ENCODE data around the gene KRTAP2-3. TPM values are rescaled to one million over a fixed set of nuclear protein-coding genes. Genes with fewer than 3 reads are reported as not detected.
"Not testable (repeated sequence)": the region's sequence is repeated elsewhere in the genome, so short reads cannot be mapped to it uniquely, and the experiment has no call there.

Gene KRTAP2-3
- total RNA-seq, 4 donors from 2014 or later: not detected

DNA sequence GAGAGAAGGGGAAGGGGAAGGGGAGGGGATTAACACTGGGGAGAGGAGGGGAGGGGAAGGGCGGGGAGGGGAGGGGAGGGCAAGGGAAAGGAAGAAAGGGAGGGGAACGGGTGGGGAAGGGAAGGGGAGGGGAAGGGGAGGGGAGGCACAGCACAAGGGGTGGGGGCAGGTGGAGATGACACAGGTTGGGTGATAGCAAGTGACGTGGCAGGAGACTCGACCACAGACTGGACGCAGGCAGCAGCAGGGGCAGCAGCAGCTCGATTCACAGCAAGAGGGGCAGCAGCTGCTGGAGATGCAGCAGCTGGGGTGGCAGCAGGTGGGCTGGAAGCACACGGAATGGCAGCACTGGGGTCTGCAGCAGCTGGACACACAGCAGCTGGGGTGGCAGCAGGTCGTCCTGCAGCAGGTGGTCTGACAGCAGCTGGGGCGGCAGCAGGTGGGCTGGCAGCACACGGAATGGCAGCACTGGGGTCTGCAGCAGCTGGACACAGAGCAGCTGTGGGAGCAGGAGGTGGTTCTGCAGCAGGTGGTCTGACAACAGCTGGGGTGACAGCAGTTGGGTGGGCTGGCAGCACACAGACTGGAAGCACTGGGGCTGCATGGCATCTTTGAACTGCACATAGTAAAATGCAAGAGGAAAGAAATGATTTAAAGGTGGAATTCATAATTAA lies 41.8 kb upstream of the KRTAP2-3 start, which contains the start of gene KRTAP4-16:
Gene KRTAP4-16, minus strand, starts transcription at position 624 of the 674 bp plus-strand sequence. Its CDS starts 0 bp downstream, at position 624.
- H3K4me1 ChIP-seq: no peaks in the 10 kb centered on the region
- DNase-seq (no peak), ATAC-seq (no peak)
- TF ChIP-seq POLR2A (IDR thresholded peaks at IDR 0.05): no peak
- TF ChIP-seq CTCF (IDR thresholded peaks at IDR 0.05 in 4 of 5, conservative IDR thresholded peaks at IDR 0.05 in 1 of 5): no peak
- intact Hi-C loops (cut with DNase I; ENCODE audit: low total_unique reads) (no loop called here), in situ Hi-C loops (cut with MboI; ENCODE audit: low sequenced_read_pairs in 4 of 4) (no loop called here)
- no peak within 1 kb of the TSS for H3K4me3 ChIP-seq
- no peaks in the 10 kb centered on the region for H3K36me3 ChIP-seq
- H3K27ac ChIP-seq: no peak within 1 kb of the TSS
- peaks cover 0 to 3% (median 0%) of the 10 kb centered on the region in 3 donors for H3K27me3 ChIP-seq
- no peaks in the 10 kb centered on the region for H3K9me3 ChIP-seq

DNA sequence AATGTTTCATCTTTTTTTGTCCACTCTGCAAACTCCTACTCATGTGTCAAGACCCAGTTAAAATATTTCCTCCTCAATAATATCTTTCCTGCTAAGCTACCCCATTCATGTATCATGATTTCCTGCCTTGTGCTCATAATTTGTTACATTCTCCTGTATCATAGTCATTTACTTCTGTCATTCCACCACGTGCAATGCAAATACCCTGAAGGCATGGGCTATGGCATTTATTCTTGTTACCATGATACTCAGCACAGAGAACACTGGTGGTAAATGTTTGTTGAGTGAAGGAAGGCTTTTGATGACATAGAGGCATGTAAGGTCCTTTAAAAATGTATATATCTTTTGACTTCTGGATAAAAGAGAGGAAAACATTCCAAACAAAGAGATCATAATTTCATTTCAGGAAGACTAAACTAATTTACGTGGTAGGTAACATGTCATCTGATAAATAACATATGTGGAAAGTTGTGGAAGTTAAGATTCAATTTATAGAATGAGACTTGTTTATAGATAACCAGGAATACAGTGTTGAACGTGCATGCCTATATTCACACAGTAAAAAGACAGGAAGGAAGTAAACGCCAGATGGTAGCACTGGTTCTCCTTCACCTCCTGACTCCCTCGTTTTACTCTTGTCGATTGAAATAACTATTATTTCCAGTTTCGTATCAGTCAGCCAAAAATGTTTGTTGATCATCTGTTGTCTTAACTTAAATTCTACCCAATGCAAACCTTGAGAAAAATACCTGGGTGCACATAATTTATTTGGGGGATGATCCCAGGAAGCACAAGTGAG lies 40.0 kb upstream of the KRTAP2-3 start:
- in situ Hi-C loops (cut with MboI; ENCODE audit: low sequenced_read_pairs in 4 of 4): loop anchor here in 1 of 4 donors (25.0 kb wide), 1 partner anchor 87 kb away; the partner anchor contains the start of genes KRTAP4-1, KRTAP4-2 and KRTAP9-1
- DNase-seq; intact Hi-C loops (cut with DNase I; ENCODE audit: low total_unique reads); H3K27ac ChIP-seq; H3K27me3 ChIP-seq; H3K36me3 ChIP-seq; ATAC-seq; H3K4me1 ChIP-seq; H3K9me3 ChIP-seq; H3K4me3 ChIP-seq: not testable (repeated sequence)

GRCh38 chr17:41098481-41098880 lies 38.6 kb upstream of the KRTAP2-3 start:
- no peaks in the 10 kb centered on the region for H3K9me3 ChIP-seq
- no peaks in the 10 kb centered on the region for H3K27me3 ChIP-seq
- H3K27ac ChIP-seq: no peak overlapping the region
- in situ Hi-C loops (cut with MboI; ENCODE audit: low sequenced_read_pairs in 4 of 4): loop anchor here in 1 of 4 donors (25.0 kb wide), 1 partner anchor 89 kb away; the partner anchor contains the start of genes KRTAP4-1, KRTAP4-2 and KRTAP9-1
- no peaks in the 10 kb centered on the region for H3K4me1 ChIP-seq
- intact Hi-C loops (cut with DNase I; ENCODE audit: low total_unique reads): no loop called here
- no peak for ATAC-seq
- TF ChIP-seq CTCF (IDR thresholded peaks at IDR 0.05 in 4 of 5, conservative IDR thresholded peaks at IDR 0.05 in 1 of 5) (no peak), POLR2A (IDR thresholded peaks at IDR 0.05) (no peak)
- DNase-seq: no peak
- H3K4me3 ChIP-seq: no peak overlapping the region
- no peaks in the 10 kb centered on the region for H3K36me3 ChIP-seq

DNA sequence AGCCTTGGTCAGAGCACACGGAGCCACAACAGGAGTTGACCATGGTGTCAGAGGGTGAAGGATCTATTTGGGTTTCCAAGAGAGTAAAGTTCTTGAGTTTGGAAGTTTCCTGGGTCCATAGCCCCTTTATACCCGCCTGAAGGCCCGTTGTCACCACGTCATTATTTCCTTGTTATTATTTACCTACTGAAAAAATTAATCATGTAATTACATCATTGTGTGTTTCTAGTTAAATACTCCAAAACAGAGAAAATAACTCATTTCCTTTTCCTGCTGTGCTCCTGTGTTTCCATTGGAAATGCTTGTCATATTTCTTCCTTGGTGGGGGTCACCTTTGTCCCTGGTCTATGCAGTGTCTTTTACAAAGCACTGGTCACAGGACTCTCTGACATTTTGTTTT lies 38.1 kb upstream of the KRTAP2-3 start, which contains the start of gene KRTAP4-8:
Gene KRTAP4-8, minus strand, starts transcription at position 101 of the 400 bp plus-strand sequence. Its CDS starts 58 bp downstream, at position 43.
- no peak for TF ChIP-seq CTCF (IDR thresholded peaks at IDR 0.05 in 4 of 5, conservative IDR thresholded peaks at IDR 0.05 in 1 of 5)
- no peak for TF ChIP-seq POLR2A (IDR thresholded peaks at IDR 0.05)
- intact Hi-C loops (cut with DNase I; ENCODE audit: low total_unique reads): no loop called here
- DNase-seq (no peak), ATAC-seq (no peak)
- H3K27me3 ChIP-seq: no peaks in the 10 kb centered on the region
- in situ Hi-C loops (cut with MboI; ENCODE audit: low sequenced_read_pairs in 4 of 4): loop anchor here in 1 of 4 donors (25.0 kb wide), 1 partner anchor 89 kb away; the partner anchor contains the start of genes KRTAP4-1, KRTAP4-2 and KRTAP9-1
- no peak within 1 kb of the TSS for H3K27ac ChIP-seq
- H3K36me3 ChIP-seq: no peaks in the 10 kb centered on the region
- H3K4me1 ChIP-seq: no peaks in the 10 kb centered on the region
- H3K9me3 ChIP-seq: no peaks in the 10 kb centered on the region
- no peak within 1 kb of the TSS for H3K4me3 ChIP-seq

GRCh38 chr17:41096055-41096454 lies 36.1 kb upstream of the KRTAP2-3 start:
- in situ Hi-C loops (cut with MboI; ENCODE audit: low sequenced_read_pairs in 4 of 4) (loop anchor here in 1 of 4 donors (25.0 kb wide), 1 partner anchor 91 kb away; the partner anchor contains the start of genes KRTAP4-1, KRTAP4-2 and KRTAP9-1), intact Hi-C loops (cut with DNase I; ENCODE audit: low total_unique reads) (no loop called here)
- TF ChIP-seq POLR2A (IDR thresholded peaks at IDR 0.05) (no peak), CTCF (IDR thresholded peaks at IDR 0.05 in 4 of 5, conservative IDR thresholded peaks at IDR 0.05 in 1 of 5) (no peak)
- DNase-seq (no peak), ATAC-seq (no peak)
- Histone ChIP-seq H3K4me3 (no peak overlapping the region), H3K27me3 (no peaks in the 10 kb centered on the region), H3K9me3 (no peaks in the 10 kb centered on the region), H3K27ac (no peak overlapping the region), H3K4me1 (no peaks in the 10 kb centered on the region), H3K36me3 (no peaks in the 10 kb centered on the region)

GRCh38 chr17:41088760-41089352 lies 28.9 kb upstream of the KRTAP2-3 start:
- DNase-seq; intact Hi-C loops (cut with DNase I; ENCODE audit: low total_unique reads); H3K4me1 ChIP-seq; H3K36me3 ChIP-seq; H3K27me3 ChIP-seq; ATAC-seq; H3K4me3 ChIP-seq; H3K9me3 ChIP-seq; H3K27ac ChIP-seq: not testable (repeated sequence)
- in situ Hi-C loops (cut with MboI; ENCODE audit: low sequenced_read_pairs in 4 of 4): loop anchor here in 1 of 4 donors (25.0 kb wide), 1 partner anchor 98 kb away; the partner anchor contains the start of genes KRTAP4-1, KRTAP4-2 and KRTAP9-1
